ENCODE measurements around the gene ATG4D.
"Not testable (repeated sequence)": the region's sequence is repeated elsewhere in the genome, so short reads cannot be mapped to it uniquely, and the experiment has no call there.

DNA sequence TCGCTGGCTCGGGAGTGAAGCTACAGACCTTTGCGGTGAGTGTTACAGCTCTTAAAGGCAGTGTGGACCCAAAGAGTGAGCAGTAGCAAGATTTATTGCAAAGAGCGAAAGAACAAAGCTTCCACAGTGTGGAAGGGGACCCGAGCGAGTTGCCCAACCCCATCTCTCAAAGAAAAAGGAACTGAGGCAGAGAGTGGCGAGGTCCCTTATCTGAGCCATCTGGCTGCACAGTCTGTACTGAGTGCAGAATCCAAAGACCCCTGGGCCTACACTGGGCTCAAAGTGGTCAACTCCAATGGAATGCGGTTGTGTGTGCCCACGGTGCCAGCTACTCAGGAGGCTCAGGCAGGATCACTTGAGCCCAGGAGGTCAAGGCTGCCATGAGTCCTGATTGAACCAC, 4.7 kb upstream of the ATG4D start:
- TF ChIP-seq, protein P1, sequence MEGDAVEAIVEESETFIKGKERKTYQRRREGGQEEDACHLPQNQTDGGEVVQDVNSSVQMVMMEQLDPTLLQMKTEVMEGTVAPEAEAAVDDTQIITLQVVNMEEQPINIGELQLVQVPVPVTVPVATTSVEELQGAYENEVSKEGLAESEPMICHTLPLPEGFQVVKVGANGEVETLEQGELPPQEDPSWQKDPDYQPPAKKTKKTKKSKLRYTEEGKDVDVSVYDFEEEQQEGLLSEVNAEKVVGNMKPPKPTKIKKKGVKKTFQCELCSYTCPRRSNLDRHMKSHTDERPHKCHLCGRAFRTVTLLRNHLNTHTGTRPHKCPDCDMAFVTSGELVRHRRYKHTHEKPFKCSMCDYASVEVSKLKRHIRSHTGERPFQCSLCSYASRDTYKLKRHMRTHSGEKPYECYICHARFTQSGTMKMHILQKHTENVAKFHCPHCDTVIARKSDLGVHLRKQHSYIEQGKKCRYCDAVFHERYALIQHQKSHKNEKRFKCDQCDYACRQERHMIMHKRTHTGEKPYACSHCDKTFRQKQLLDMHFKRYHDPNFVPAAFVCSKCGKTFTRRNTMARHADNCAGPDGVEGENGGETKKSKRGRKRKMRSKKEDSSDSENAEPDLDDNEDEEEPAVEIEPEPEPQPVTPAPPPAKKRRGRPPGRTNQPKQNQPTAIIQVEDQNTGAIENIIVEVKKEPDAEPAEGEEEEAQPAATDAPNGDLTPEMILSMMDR (conservative IDR thresholded peaks at IDR 0.05 in 1 of 2, IDR thresholded peaks at IDR 0.05 in 1 of 2; ENCODE audit: extremely low read depth in 1 of 2, insufficient read depth in 1 of 2, low read depth in 1 of 2, low read length in 2 of 2): not testable (repeated sequence)
- TF ChIP-seq EZH2 (IDR thresholded peaks at IDR 0.05; ENCODE audit: borderline replicate concordance, low read length): not testable (repeated sequence)

All from mammary epithelial cell (primary cell).